GM11168 (cell line): Measurements from ENCODE around the gene OR10C1.

ENCODE experiments used
- in situ Hi-C: fragments of 300-500 bp; cut with MboI; formaldehyde crosslinking; loops from one replicate; pipeline ENCODE4 v1.12.0; 2022; ENCODE audit warnings: low sequenced_read_pairs; ENCODE audit not compliant: unreplicated experiment

Gene OR10C1

GRCh38 chr6:29474996-29475395 lies 35.9 kb downstream of the OR10C1 start:
- in situ Hi-C loops = no loop called here

- in situ Hi-C loops = no loop called here
Measured at GRCh38 chr6:29477923-29478450, 38.9 kb downstream of the OR10C1 start.

- in situ Hi-C loops = no loop called here
Measured at GRCh38 chr6:29478740-29479139, 39.6 kb downstream of the OR10C1 start.

GRCh38 chr6:29479560-29479959 lies 40.5 kb downstream of the OR10C1 start:
- in situ Hi-C loops = no loop called here

GRCh38 chr6:29483186-29483585 lies 44.1 kb downstream of the OR10C1 start:
- in situ Hi-C loops = no loop called here

GRCh38 chr6:29483735-29484134 lies 44.6 kb downstream of the OR10C1 start:
- in situ Hi-C loops = no loop called here

GRCh38 chr6:29486577-29486976 lies 47.5 kb downstream of the OR10C1 start:
- in situ Hi-C loops = no loop called here

- in situ Hi-C loops = no loop called here
Measured at GRCh38 chr6:29487131-29487530, 48.0 kb downstream of the OR10C1 start.

GRCh38 chr6:29487660-29488059 lies 48.6 kb downstream of the OR10C1 start, which contains the start of gene MAS1L:
MAS1L (minus strand) TSS chr6:29487956; CDS start chr6:29487902, 54 bp downstream.
- in situ Hi-C loops = no loop called here

- in situ Hi-C loops = no loop called here
Measured at GRCh38 chr6:29488874-29489273, 49.8 kb downstream of the OR10C1 start.

- in situ Hi-C loops = no loop called here
Measured at GRCh38 chr6:29489286-29489685, 50.2 kb downstream of the OR10C1 start.

GRCh38 chr6:29490055-29490454 lies 50.9 kb downstream of the OR10C1 start:
- in situ Hi-C loops = no loop called here

GRCh38 chr6:29490552-29490951 lies 51.4 kb downstream of the OR10C1 start:
- in situ Hi-C loops = no loop called here
